CD8-positive, alpha-beta memory T cell (primary cell): Measurements from ENCODE around the gene ABR. TPM values are rescaled to one million over a fixed set of nuclear protein-coding genes. Genes with fewer than 3 reads are reported as not detected.
"Not testable (repeated sequence)": the region's sequence is repeated elsewhere in the genome, so short reads cannot be mapped to it uniquely, and the experiment has no call there.

ENCODE experiments used
- CTCF ChIA-PET: fragments of 350-600 bp; sonication (Branson Sonifier 250); formaldehyde crosslinking; loops from one replicate; lab custom pipeline; 2021; ENCODE audit warnings: antibody characterized with exemption; lab: Charles Lee
- POLR2A ChIA-PET: fragments of 350-600 bp; sonication (Branson Sonifier 250); formaldehyde crosslinking; loops from one replicate; lab custom pipeline; 2021; ENCODE audit warnings: antibody characterized with exemption; lab: Charles Lee
- DNase-seq, 5 donors: peaks; one replicate each; pipeline versions ENCODE4 v3.0.0 to v3.0.0-alpha.2; 2020 to 2022; ENCODE audit warnings: mixed read lengths in 1 of 5
- H3K27ac ChIP-seq: one replicate; pipeline ENCODE4 v1.7.0; 2013; ENCODE audit warnings: low read depth, mild to moderate bottlenecking, low read length, moderate library complexity
- H3K27me3 ChIP-seq: 2 replicates; pipeline ENCODE4 v1.7.0; 2013; ENCODE audit warnings: low read length, mild to moderate bottlenecking; ENCODE audit not compliant: insufficient read depth, poor library complexity, severe bottlenecking
- H3K36me3 ChIP-seq: 2 replicates; pipeline ENCODE4 v1.7.0; 2013; ENCODE audit warnings: mild to moderate bottlenecking, low read length, moderate library complexity; ENCODE audit not compliant: insufficient read depth
- H3K4me1 ChIP-seq: 2 replicates; pipeline ENCODE4 v1.7.0; 2013; ENCODE audit warnings: mild to moderate bottlenecking, low read length, moderate library complexity; ENCODE audit not compliant: insufficient read depth
- H3K4me3 ChIP-seq: 2 replicates; pipeline ENCODE4 v1.7.0; 2013; ENCODE audit warnings: mild to moderate bottlenecking, low read length
- H3K9me3 ChIP-seq: 2 replicates; pipeline ENCODE4 v1.7.0; 2013; ENCODE audit warnings: mild to moderate bottlenecking, low read length
- H3K27ac Mint-ChIP-seq, 8 donors: one replicate each; pipeline ENCODE4 v1.8.0; 2020 to 2021; ENCODE audit warnings: mixed read lengths in 8 of 8, mild to moderate bottlenecking in 6 of 8, inconsistent platforms in 3 of 8, moderate library complexity in 3 of 8
- H3K27me3 Mint-ChIP-seq, 2 donors: one replicate each; pipeline ENCODE4 v1.8.0; 2020 to 2021; ENCODE audit warnings: mixed read lengths in 2 of 2, mild to moderate bottlenecking in 1 of 2, moderate library complexity in 1 of 2
- H3K36me3 Mint-ChIP-seq, 3 donors: one replicate each; pipeline ENCODE4 v1.8.0; 2020 to 2021; ENCODE audit warnings: mixed read lengths in 3 of 3, inconsistent platforms in 1 of 3, mild to moderate bottlenecking in 1 of 3
- H3K4me1 Mint-ChIP-seq, 3 donors: one replicate each; pipeline ENCODE4 v1.8.0; 2020 to 2021; ENCODE audit warnings: mixed read lengths in 3 of 3, inconsistent platforms in 1 of 3, mild to moderate bottlenecking in 1 of 3
- H3K4me3 Mint-ChIP-seq, 7 donors: one replicate each; pipeline ENCODE4 v1.8.0; 2020 to 2021; ENCODE audit warnings: mixed read lengths in 7 of 7, mild to moderate bottlenecking in 6 of 7, moderate library complexity in 4 of 7, inconsistent platforms in 2 of 7
- H3K9me3 Mint-ChIP-seq, 5 donors: one replicate each; pipeline ENCODE4 v1.8.0; 2020 to 2022; ENCODE audit warnings: mixed read lengths in 5 of 5, mild to moderate bottlenecking in 3 of 5, moderate library complexity in 2 of 5, inconsistent platforms in 1 of 5
- polyA plus RNA-seq: library from polyadenylated mRNA; unstranded; fragments of 300-500 nt; fragmentation: Illumina TruSeq; gene quantifications from one replicate; pipeline ENCODE4 v1.2.3, GENCODE V29; 2021
- total RNA-seq, 2 experiments: library from RNA; stranded (reverse); gene quantifications; one replicate each; pipeline ENCODE4 v1.2.3, GENCODE V29; 2021

The ABR gene
- total and polyA plus RNA-seq, 3 experiments from 2014 or later, result 26.9 to 60.8 (median 60.4) TPM

GRCh38 chr17:1097972-1098744 lies 81.6 kb downstream of the ABR start:
- Mint-ChIP-seq H3K4me3 (peak overlapping the region in 1 of 7 donors; percentile 57), H3K27ac (peak overlapping the region in 5 of 8 donors; percentile 24 to 88 (median 68)), H3K36me3 (peaks cover 8 to 59% (median 14%) of the 10 kb centered on the region in 3 donors), H3K4me1 (peaks cover 33 to 50% (median 48%) of the 10 kb centered on the region in 3 donors)
- H3K9me3 Mint-ChIP-seq, H3K27me3 Mint-ChIP-seq, H3K27me3 ChIP-seq, CTCF ChIA-PET, H3K4me3 ChIP-seq, H3K36me3 ChIP-seq, DNase-seq, H3K27ac ChIP-seq, POLR2A ChIA-PET, H3K9me3 ChIP-seq: not testable (repeated sequence)
- H3K4me1 ChIP-seq, result peaks cover 13% of the 10 kb centered on the region

GRCh38 chr17:1096215-1096614 lies 83.6 kb downstream of the ABR start:
- Mint-ChIP-seq H3K27me3 (no peaks in the 10 kb centered on the region), H3K36me3 (peaks cover 8 to 64% (median 16%) of the 10 kb centered on the region in 3 donors), H3K4me1 (peaks cover 31 to 45% (median 40%) of the 10 kb centered on the region in 3 donors), H3K27ac (peak overlapping the region in 4 of 8 donors; percentile 31 to 93 (median 54)), H3K9me3 (no peaks in the 10 kb centered on the region), H3K4me3 (peak overlapping the region in 2 of 7 donors; percentile 16 to 35)
- Histone ChIP-seq H3K9me3 (no peaks in the 10 kb centered on the region), H3K4me1 (peaks cover 13% of the 10 kb centered on the region), H3K27me3 (no peaks in the 10 kb centered on the region), H3K36me3 (peaks cover 7% of the 10 kb centered on the region), H3K4me3 (no peak overlapping the region), H3K27ac (no peak overlapping the region)
- DNase-seq, result no peak
- CTCF ChIA-PET, result no interaction called here
- POLR2A ChIA-PET, result no interaction called here

DNA sequence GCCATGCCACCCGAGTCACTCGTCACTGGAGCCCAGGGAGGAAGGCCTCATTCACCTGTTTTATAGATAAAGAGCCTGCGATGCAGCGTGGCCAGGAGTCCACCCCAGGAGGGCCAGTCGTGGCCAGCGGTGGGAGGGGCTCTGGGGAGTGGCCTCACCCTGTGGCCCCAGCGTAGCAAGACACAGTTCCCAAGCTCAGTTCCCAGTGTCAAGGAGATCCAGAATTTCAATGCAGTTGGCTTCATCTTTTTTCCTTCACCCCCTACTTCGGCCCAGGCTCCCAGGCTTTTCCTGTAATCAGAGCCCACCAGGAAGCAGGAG lies 84.0 kb downstream of the ABR start:
- Mint-ChIP-seq H3K36me3 (peaks cover 8 to 68% (median 16%) of the 10 kb centered on the region in 3 donors), H3K4me3 (no peak overlapping the region), H3K27me3 (no peaks in the 10 kb centered on the region), H3K4me1 (peaks cover 31 to 45% (median 39%) of the 10 kb centered on the region in 3 donors), H3K27ac (peak overlapping the region in 3 of 8 donors; percentile 17 to 93 (median 51)), H3K9me3 (no peaks in the 10 kb centered on the region)
- Histone ChIP-seq H3K9me3 (no peaks in the 10 kb centered on the region), H3K4me1 (peaks cover 13% of the 10 kb centered on the region), H3K4me3 (no peak overlapping the region), H3K36me3 (peaks cover 10% of the 10 kb centered on the region), H3K27me3 (no peaks in the 10 kb centered on the region), H3K27ac (no peak overlapping the region)
- ChIA-PET CTCF (no interaction called here), POLR2A (no interaction called here)
- no peak for DNase-seq

DNA sequence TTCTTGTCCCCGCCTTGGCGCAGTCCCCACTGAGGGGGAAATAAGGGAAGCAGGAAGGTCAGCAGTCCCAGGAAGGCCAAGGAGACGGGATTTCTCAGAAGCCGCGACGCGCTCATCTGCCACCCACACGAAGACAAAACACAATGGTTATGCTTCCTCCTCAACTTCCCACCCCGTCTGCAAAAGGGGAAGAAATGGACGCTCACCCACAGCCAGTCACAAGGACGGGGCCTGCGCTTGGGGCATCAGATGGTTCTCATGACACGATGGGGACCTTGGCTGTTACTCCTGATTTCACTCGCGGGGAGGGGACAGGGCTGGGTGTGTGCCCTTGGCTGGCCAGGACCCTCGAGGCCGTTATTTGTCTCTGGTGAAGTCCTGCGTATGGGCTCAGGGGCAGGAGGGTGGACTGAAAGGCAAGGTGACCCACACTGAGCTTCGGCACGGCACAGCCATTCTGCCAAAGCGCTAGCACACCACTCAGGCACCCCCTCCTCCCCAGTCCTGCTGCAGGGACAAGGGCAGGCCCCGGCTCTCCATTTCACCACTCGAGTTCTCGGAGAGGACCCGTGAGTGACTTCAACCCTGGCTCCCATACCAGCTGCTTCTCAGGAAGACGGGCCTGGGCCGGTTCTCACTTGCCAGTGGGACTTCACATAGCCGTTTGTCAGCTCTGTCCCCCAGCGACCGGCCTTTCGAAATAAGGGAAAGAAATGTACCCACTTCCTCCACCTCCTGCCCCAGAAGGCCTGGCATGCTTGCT lies 84.5 kb downstream of the ABR start:
- H3K9me3 Mint-ChIP-seq, result no peaks in the 10 kb centered on the region
- CTCF ChIA-PET, result no interaction called here
- peak overlapping the region in 2 of 8 donors; percentile 17 for H3K27ac Mint-ChIP-seq
- Histone ChIP-seq H3K9me3 (no peaks in the 10 kb centered on the region), H3K36me3 (peaks cover 14% of the 10 kb centered on the region), H3K4me1 (peaks cover 13% of the 10 kb centered on the region), H3K27ac (no peak overlapping the region), H3K4me3 (no peak overlapping the region), H3K27me3 (no peaks in the 10 kb centered on the region)
- no peak for DNase-seq
- no peak overlapping the region for H3K4me3 Mint-ChIP-seq
- H3K4me1 Mint-ChIP-seq, result peaks cover 31 to 45% (median 39%) of the 10 kb centered on the region in 3 donors
- POLR2A ChIA-PET, result no interaction called here
- peaks cover 8 to 69% (median 16%) of the 10 kb centered on the region in 3 donors for H3K36me3 Mint-ChIP-seq
- no peaks in the 10 kb centered on the region for H3K27me3 Mint-ChIP-seq

DNA sequence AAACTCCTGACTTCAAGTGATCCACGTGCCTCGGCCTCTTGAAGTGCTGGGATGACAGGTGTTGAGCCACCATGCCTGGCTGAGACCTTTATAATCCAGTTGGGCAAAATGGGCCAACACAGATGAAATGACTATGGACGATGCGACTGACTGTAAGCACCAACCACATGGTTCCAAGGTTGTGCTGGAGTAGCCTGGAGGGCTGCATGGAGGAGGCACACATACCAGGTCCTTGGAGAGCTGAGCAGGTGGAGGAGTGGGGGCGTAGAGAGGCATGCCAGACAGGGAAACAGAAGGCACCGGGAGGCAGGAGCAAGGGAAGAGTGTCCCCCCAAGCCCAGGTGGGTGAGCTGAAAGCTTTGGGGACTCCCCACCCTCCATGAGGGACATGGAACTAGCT lies 85.2 kb downstream of the ABR start:
- peaks cover 13% of the 10 kb centered on the region for H3K36me3 ChIP-seq
- no peaks in the 10 kb centered on the region for H3K9me3 Mint-ChIP-seq
- H3K9me3 ChIP-seq, result no peaks in the 10 kb centered on the region
- peak overlapping the region in 3 of 8 donors; percentile 18 to 95 (median 58) for H3K27ac Mint-ChIP-seq
- no peaks in the 10 kb centered on the region for H3K27me3 Mint-ChIP-seq
- H3K4me1 Mint-ChIP-seq, result peaks cover 30 to 43% (median 38%) of the 10 kb centered on the region in 3 donors
- peaks cover 13% of the 10 kb centered on the region for H3K4me1 ChIP-seq
- ChIA-PET POLR2A (no interaction called here), CTCF (no interaction called here)
- H3K4me3 Mint-ChIP-seq, result no peak overlapping the region
- H3K27me3 ChIP-seq, result no peaks in the 10 kb centered on the region
- H3K4me3 ChIP-seq, result no peak overlapping the region
- no peak overlapping the region for H3K27ac ChIP-seq
- DNase-seq, result no peak
- H3K36me3 Mint-ChIP-seq, result peaks cover 8 to 70% (median 17%) of the 10 kb centered on the region in 3 donors

GRCh38 chr17:1091900-1092299 lies 87.9 kb downstream of the ABR start:
- H3K4me1 ChIP-seq, result peaks cover 8% of the 10 kb centered on the region
- POLR2A ChIA-PET, result no interaction called here
- H3K4me1 Mint-ChIP-seq, result peaks cover 13 to 21% (median 15%) of the 10 kb centered on the region in 3 donors
- no peak overlapping the region for H3K4me3 Mint-ChIP-seq
- DNase-seq, result no peak
- H3K27me3 ChIP-seq, result no peaks in the 10 kb centered on the region
- H3K27ac Mint-ChIP-seq, result no peak overlapping the region
- CTCF ChIA-PET, result no interaction called here
- H3K9me3 Mint-ChIP-seq, result no peaks in the 10 kb centered on the region
- H3K9me3 ChIP-seq, result no peaks in the 10 kb centered on the region
- no peaks in the 10 kb centered on the region for H3K27me3 Mint-ChIP-seq
- peaks cover 7% of the 10 kb centered on the region for H3K36me3 ChIP-seq
- H3K36me3 Mint-ChIP-seq, result peaks cover 3 to 57% (median 9%) of the 10 kb centered on the region in 3 donors
- H3K4me3 ChIP-seq, result no peak overlapping the region
- H3K27ac ChIP-seq, result no peak overlapping the region

DNA sequence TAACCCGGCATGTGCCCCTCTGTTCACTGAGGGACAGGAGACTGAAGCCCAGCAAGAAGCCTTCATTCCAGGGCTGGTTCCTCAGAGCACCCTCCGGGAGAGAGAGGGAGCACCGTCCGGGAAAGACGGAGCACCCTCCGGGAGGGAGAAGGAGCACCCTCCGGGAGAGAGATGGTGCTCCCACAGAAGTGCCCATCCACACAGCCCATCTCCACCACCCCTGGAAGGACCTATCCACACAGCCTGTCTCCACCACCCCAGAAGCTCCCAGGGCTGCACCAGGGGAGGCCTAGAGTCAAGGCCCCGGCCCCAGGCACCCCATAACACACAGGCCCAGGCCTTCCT lies 88.6 kb downstream of the ABR start:
- Mint-ChIP-seq H3K4me3 (no peak overlapping the region), H3K9me3 (no peaks in the 10 kb centered on the region), H3K4me1 (peaks cover 9 to 17% (median 12%) of the 10 kb centered on the region in 3 donors), H3K36me3 (peaks cover 3 to 59% (median 9%) of the 10 kb centered on the region in 3 donors), H3K27me3 (no peaks in the 10 kb centered on the region), H3K27ac (peak overlapping the region in 1 of 8 donors; percentile 71)
- DNase-seq, result no peak
- Histone ChIP-seq H3K4me3 (no peak overlapping the region), H3K27ac (no peak overlapping the region), H3K4me1 (peaks cover 1% of the 10 kb centered on the region), H3K27me3 (no peaks in the 10 kb centered on the region), H3K36me3 (peaks cover 7% of the 10 kb centered on the region), H3K9me3 (no peaks in the 10 kb centered on the region)
- POLR2A ChIA-PET, result no interaction called here
- CTCF ChIA-PET, result no interaction called here
